ENCODE data around the gene SESN3. TPM values are rescaled to one million over a fixed set of nuclear protein-coding genes. Genes with fewer than 3 reads are reported as not detected.
"Not testable (repeated sequence)": the region's sequence is repeated elsewhere in the genome, so short reads cannot be mapped to it uniquely, and the experiment has no call there.

SESN3 gene
- total RNA-seq, 2 experiments from 2014 or later, result 47.6 to 50.6 TPM

DNA sequence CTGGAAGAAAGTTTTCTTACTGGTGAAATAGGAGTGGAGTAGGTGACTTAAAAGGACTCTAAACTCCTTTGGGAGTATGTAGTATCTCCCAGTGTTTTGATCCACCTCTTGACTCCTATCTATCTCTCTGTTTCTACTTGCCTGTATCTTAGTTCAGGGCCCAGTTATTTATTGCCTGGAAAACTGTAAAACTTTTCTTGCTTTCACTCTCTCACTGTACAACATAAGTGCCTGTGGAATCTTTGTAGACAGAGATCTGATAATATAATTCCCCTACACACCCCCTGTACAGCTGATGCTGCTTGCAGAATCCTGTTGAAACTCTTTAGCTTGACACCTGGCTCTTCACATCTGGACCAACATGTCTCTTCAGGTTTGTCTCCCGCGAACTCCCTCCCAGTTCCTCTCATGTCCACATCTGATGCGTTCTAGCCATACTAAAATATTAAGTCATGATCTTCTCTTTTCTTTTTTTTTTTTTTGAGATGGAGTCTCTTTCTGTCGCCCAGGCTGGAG is 26.5 kb upstream of the SESN3 start:
- ChIA-PET POLR2A (interaction anchor here (0.7 kb wide), 1 partner anchor 24 kb away, joined by 3 read pairs; no protein-coding TSS in a partner anchor), CTCF (interaction anchor here (0.5 to 1.2 kb wide), 2 partner anchors 35 to 105 kb away, joined by 3 read pairs; no protein-coding TSS in a partner anchor)
- DNase-seq, result no peak
- H3K4me3 Mint-ChIP-seq, result no peak overlapping the region
- H3K27me3 Mint-ChIP-seq, result no peaks in the 10 kb centered on the region
- peaks cover 41% of the 10 kb centered on the region for H3K4me1 Mint-ChIP-seq
- H3K27ac Mint-ChIP-seq, result no peak overlapping the region
- H3K9me3 Mint-ChIP-seq, result peaks cover 6% of the 10 kb centered on the region
- H3K36me3 Mint-ChIP-seq (ENCODE audit: low read depth), result peaks cover 2% of the 10 kb centered on the region

DNA sequence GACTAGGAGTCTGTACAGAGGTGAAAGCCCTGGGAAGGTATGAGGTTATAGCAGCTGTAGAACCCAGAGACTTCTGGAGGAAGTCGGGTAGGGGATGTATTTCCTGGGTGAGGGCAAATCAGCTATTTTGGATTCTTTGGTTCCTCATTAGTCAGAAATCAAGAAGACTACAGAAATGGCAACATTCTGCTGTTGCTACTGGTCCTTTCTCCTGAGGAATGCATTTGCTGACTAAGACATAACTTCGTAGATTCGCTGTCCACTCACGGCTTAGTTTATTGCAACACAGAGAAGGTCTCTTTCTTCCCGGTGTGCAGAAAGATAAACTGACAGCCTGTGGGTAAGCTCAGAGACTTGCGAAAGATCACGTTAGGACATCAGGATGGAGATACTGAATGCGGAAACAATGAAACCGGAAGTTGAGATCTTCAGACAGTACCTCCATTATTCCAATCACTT is 25.3 kb upstream of the SESN3 start:
- H3K4me3 Mint-ChIP-seq, result no peak overlapping the region
- POLR2A ChIA-PET, result no interaction called here

DNA sequence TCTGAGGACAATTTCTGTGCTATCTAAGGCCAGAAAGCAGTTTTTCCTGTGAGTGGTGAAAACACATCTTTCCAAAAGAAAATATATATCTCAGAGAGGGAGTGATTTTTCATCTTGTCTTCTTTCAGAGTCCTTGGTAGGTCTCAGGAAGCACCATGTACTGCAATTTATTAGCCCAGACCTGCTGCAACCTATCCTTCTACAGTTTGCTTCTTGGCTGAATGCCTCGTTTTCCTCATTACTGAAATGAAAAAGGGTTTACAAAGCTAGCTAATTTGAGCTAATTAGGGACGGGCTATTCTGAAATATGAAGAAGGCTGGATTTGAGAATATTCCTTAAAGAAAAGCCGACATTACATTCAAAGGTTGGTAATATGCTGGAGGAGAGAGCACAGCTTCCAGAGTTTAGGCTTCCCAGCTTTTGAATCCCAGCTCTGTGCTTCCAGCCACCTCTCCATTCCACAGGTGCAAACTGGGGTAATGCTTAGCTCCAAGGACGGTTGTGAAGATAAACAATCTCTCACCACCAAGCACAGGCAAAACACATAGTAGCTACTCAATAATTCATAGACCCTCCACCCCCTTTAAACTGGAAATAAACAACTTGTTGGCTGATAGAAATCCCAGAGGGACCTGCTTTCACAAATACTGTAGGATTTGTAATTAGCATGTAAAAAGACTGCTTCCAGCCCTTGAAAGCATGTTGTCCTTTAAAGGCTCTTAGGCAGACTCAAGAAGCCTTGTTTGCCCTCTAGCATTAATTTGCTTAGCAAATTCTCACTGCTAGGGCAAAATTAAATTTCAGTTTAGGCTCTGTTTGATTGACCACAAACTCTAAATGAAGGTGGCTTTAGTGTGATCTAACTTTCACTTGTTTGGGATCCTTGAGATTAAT is 24.5 kb upstream of the SESN3 start:
- POLR2A ChIA-PET, result no interaction called here
- DNase-seq, result no peak
- CTCF ChIA-PET, result interaction anchor here (0.8 to 0.9 kb wide), 2 partner anchors 10 to 80 kb away, joined by 3 read pairs; no protein-coding TSS in a partner anchor
- Mint-ChIP-seq H3K27me3 (no peaks in the 10 kb centered on the region), H3K36me3 (ENCODE audit: low read depth) (peaks cover 2% of the 10 kb centered on the region), H3K27ac (peak overlapping the region; percentile 84), H3K4me3 (no peak overlapping the region), H3K9me3 (peaks cover 6% of the 10 kb centered on the region), H3K4me1 (peaks cover 46% of the 10 kb centered on the region)

More for the DNA sequence above, 25.3 kb upstream of the SESN3 start:
- no peak for DNase-seq
- no peaks in the 10 kb centered on the region for H3K27me3 Mint-ChIP-seq
- peak overlapping the region; percentile 63 for H3K27ac Mint-ChIP-seq
- H3K36me3 Mint-ChIP-seq (ENCODE audit: low read depth), result peaks cover 2% of the 10 kb centered on the region
- CTCF ChIA-PET, result no interaction called here
- H3K4me1 Mint-ChIP-seq, result peaks cover 46% of the 10 kb centered on the region
- H3K9me3 Mint-ChIP-seq, result peaks cover 6% of the 10 kb centered on the region

DNA sequence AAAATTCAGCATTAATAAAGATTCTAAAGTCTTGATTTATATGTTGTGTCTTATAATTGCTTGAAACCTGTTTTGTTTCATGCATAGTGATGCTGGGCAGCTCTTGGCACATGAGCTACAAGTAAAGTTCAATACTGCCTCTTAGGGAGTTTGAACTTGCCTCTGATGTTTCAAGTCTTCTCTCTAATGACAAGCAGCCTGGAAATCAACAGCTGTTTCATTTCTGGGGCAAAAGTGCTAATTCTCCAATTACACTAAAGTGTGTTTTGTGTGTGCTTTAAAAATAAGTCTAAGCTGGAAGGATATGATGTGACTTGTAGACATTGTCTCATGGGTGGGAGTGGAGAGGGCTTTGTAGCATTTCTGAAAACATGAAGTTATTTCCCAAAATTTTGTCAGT is 23.7 kb upstream of the SESN3 start:
- H3K4me3 Mint-ChIP-seq, result no peak overlapping the region
- peak overlapping the region; percentile 84 for H3K27ac Mint-ChIP-seq
- H3K4me1 Mint-ChIP-seq, result peaks cover 46% of the 10 kb centered on the region
- ChIA-PET CTCF (interaction anchor here (0.8 to 0.9 kb wide), 2 partner anchors 10 to 14 kb away, joined by 3 read pairs; no protein-coding TSS in a partner anchor), POLR2A (interaction anchor here (1.2 kb wide), 1 partner anchor 23 kb away, joined by 6 read pairs; the partner anchor contains the start of gene SESN3)
- H3K36me3 Mint-ChIP-seq (ENCODE audit: low read depth), result peaks cover 2% of the 10 kb centered on the region
- peaks cover 6% of the 10 kb centered on the region for H3K9me3 Mint-ChIP-seq
- no peaks in the 10 kb centered on the region for H3K27me3 Mint-ChIP-seq
- no peak for DNase-seq

DNA sequence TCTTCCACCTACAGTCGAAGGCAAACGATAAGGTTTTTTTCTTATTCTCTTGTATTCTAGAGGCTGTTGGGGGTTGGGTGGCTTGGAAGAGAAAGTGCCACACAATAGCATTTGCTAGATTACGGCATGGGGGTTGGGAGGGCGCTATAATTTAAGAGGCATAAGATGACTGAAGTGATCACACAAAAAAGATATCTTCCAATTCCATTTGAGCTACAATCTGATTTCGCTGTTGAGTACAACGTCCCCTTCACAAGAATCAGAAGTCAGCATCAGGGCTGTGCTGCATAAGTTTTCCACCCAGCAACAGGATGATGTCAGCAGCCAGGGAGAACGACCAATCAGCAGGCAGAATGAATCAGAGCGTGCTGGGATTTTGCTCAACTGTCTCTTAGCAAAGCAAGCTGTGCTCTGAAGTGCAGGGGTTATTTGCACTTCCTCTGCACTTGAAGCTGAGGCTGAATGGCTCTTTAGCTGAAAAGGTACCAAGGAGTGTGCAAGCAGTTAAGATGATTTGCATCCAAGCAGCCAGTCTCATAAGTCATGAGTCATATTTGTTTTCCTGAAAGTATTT is 23.2 kb upstream of the SESN3 start:
- no peaks in the 10 kb centered on the region for H3K27me3 Mint-ChIP-seq
- peaks cover 6% of the 10 kb centered on the region for H3K9me3 Mint-ChIP-seq
- DNase-seq, result peak; percentile 89
- peak overlapping the region; percentile 84 for H3K27ac Mint-ChIP-seq
- POLR2A ChIA-PET, result interaction anchor here (1.2 kb wide), 1 partner anchor 23 kb away, joined by 6 read pairs; the partner anchor contains the start of gene SESN3
- H3K4me1 Mint-ChIP-seq, result peaks cover 47% of the 10 kb centered on the region
- H3K36me3 Mint-ChIP-seq (ENCODE audit: low read depth), result peaks cover 2% of the 10 kb centered on the region
- peak overlapping the region; percentile 67 for H3K4me3 Mint-ChIP-seq
- CTCF ChIA-PET, result interaction anchor here (0.8 to 0.9 kb wide), 2 partner anchors 9 to 13 kb away, joined by 3 read pairs; no protein-coding TSS in a partner anchor

DNA sequence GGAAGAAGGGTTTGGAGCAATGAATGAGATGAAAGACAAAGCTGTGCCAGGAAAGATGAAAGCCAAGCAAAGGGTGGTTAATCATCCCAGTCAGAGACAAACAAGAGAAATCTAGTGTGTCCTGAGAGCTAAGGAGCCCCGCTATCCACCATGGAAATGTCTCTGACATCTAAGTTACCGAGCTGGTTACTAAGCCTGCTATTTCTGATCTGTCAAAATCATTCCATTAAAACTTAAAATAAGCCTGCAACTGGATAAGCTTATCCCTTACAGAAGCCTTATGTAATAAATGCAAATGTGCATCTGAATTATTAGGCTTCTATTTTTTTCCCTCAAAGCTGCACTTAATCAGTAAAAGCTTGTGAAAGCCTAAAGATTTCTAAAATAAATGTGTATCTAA is 22.1 kb upstream of the SESN3 start:
- peaks cover 6% of the 10 kb centered on the region for H3K9me3 Mint-ChIP-seq
- no peak for DNase-seq
- H3K4me3 Mint-ChIP-seq, result no peak overlapping the region
- peaks cover 2% of the 10 kb centered on the region for H3K36me3 Mint-ChIP-seq (ENCODE audit: low read depth)
- no peak overlapping the region for H3K27ac Mint-ChIP-seq
- ChIA-PET CTCF (interaction anchor here (0.6 to 1.5 kb wide), 4 partner anchors 8 to 80 kb away, joined by 3 to 8 read pairs (median 4); no protein-coding TSS in a partner anchor), POLR2A (no interaction called here)
- H3K27me3 Mint-ChIP-seq, result no peaks in the 10 kb centered on the region
- peaks cover 55% of the 10 kb centered on the region for H3K4me1 Mint-ChIP-seq

DNA sequence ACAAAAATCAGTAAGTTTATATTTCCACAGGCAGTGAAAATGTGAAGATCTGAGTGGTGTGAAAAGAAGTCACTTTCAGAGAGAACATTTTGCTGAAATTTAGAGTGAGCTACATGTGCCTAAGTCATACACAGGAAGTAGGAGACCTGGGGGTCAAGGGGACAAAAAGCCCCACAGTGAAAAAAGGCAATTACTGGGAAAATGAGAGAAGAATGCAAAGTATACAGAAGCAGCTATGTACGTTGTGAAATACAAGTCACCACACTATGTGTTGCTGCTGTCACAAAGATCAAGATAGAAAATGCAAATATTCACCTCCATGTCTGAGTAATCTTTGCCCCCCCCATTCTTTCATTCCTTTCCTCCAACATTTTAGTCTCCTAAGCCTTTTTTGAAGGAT is 21.6 kb upstream of the SESN3 start:
- Mint-ChIP-seq H3K9me3 (peaks cover 5% of the 10 kb centered on the region), H3K36me3 (ENCODE audit: low read depth) (peaks cover 2% of the 10 kb centered on the region), H3K4me1 (peaks cover 55% of the 10 kb centered on the region), H3K27me3 (no peaks in the 10 kb centered on the region), H3K4me3 (no peak overlapping the region), H3K27ac (no peak overlapping the region)
- ChIA-PET CTCF (interaction anchor here (0.9 to 1.5 kb wide), 4 partner anchors 9 to 19 kb away, joined by 3 to 8 read pairs (median 4); no protein-coding TSS in a partner anchor), POLR2A (no interaction called here)
- DNase-seq, result no peak

DNA sequence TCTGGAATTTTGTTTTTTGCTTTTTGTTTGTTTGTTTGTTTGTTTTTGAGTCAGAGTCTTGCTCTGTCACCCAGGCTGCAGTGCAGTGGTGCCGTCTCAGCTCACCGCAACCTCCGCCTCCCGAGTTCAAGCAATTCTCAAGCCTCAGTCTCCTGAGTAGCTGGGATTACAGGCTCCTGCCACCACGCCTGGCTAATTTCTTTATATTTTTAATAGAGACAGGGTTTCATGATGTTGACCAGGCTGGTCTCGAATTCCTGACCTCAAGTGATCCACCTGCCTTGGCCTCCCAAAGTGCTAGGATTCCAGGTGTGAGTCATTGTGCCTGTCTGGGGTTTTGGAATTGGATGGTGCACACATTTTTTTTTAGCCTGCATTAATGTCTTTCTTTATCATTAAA is 20.9 kb upstream of the SESN3 start:
- DNase-seq; H3K27ac Mint-ChIP-seq; H3K36me3 Mint-ChIP-seq (ENCODE audit: low read depth); H3K27me3 Mint-ChIP-seq; H3K4me3 Mint-ChIP-seq; H3K9me3 Mint-ChIP-seq; POLR2A ChIA-PET: not testable (repeated sequence)
- peaks cover 54% of the 10 kb centered on the region for H3K4me1 Mint-ChIP-seq
- CTCF ChIA-PET, result interaction anchor here (0.6 to 1.5 kb wide), 3 partner anchors 8 to 450 kb away, joined by 3 to 8 read pairs (median 3); no protein-coding TSS in a partner anchor

DNA sequence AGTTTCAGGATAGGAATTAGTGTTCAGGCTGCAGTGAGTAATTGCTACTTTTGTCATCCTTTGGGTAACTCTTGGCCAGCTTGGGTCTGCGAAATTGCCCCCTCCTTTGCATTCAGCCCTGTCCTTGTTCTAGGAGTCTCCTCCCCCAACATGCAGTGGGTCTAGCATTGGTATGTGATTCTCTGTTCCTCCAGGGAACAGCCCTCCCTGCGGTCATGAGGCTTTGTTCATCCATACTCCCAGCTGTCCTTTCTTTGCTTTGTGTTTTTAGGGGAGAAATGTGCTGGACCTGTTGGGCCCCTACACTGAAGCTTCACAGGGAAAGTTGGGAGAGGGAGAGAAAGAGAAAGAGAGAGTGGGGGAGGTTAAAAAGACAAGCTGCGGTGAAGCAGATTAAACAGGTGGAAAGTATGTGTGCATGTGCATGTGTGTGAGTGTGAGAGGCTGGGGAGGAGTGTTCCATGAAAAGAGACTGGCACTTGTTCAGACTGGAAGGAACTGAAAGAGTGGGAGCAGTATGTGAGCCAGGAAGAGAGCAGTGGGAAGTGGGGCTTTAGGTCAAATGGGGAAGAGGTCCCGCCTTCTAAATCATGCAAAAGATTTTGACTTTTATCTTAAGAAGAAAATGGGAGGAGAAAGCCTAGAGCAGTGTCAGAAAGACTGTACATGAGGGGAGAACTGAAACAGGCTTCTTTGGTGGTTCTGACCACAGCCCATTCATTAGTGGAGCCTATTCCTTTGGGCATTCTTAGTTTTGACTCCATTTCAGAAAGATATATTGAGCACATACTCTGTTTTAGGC is 17.9 kb upstream of the SESN3 start:
- Mint-ChIP-seq H3K27me3 (no peaks in the 10 kb centered on the region), H3K36me3 (ENCODE audit: low read depth) (no peaks in the 10 kb centered on the region), H3K9me3 (peaks cover 2% of the 10 kb centered on the region), H3K4me3 (no peak overlapping the region), H3K4me1 (peaks cover 24% of the 10 kb centered on the region), H3K27ac (no peak overlapping the region)
- CTCF ChIA-PET, result interaction anchor here (0.6 kb wide), 1 partner anchor 19 kb away, joined by 7 read pairs; no protein-coding TSS in a partner anchor
- no peak for DNase-seq
- POLR2A ChIA-PET, result no interaction called here

DNA sequence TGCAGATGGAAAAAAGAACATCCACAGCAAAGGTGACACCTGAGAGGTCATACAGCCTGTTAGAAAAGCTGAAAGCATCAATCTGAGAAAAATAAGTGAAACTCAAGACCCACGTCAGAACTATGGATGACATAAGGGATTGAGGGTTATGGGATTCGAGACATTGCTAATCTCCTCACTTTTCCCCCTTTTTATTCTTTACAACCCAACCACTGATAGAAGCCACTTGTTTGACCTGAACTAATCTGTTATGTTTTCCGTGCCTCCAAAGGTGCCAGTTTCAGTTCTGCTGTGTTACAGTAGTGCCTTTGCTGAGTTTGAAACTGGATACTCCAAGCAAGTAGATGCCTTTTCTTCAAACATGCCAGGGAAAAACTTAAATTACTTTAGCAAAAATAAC is 16.9 kb upstream of the SESN3 start:
- Mint-ChIP-seq H3K9me3 (peaks cover 2% of the 10 kb centered on the region), H3K4me1 (peaks cover 17% of the 10 kb centered on the region), H3K4me3 (no peak overlapping the region), H3K27me3 (no peaks in the 10 kb centered on the region), H3K27ac (no peak overlapping the region), H3K36me3 (ENCODE audit: low read depth) (no peaks in the 10 kb centered on the region)
- POLR2A ChIA-PET, result no interaction called here
- DNase-seq, result no peak
- CTCF ChIA-PET, result interaction anchor here (0.6 kb wide), 1 partner anchor 18 kb away, joined by 7 read pairs; no protein-coding TSS in a partner anchor

DNA sequence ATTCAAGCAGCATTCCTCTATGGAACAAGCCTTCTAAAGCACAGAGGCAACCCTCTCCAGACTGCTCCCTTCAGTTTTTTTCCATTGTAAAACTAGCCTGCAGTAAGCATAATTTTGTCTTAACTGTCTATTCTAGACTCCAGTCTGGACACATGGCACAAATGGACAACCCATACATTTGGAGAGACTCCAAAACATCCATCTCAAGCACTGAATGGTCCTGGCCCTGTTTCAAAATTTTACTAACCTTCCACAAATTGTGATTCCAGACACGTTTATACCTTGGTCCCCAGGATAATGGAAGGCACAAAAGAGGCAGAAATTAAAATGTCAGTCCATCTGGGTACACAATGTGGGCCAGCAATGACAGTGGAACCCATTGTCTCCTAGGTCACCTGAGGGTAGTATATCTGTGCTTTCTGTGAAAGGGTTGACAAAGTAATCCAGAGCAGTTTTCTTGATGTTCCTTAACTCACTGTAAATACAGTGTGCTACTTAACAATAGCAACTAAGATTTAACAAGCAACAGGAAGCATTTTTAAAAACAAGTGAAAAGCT is 16.2 kb upstream of the SESN3 start:
- peaks cover 10% of the 10 kb centered on the region for H3K4me1 Mint-ChIP-seq
- CTCF ChIA-PET, result interaction anchor here (0.6 kb wide), 1 partner anchor 318 kb away, joined by 3 read pairs; no protein-coding TSS in a partner anchor
- H3K4me3 Mint-ChIP-seq, result no peak overlapping the region
- H3K36me3 Mint-ChIP-seq (ENCODE audit: low read depth), result no peaks in the 10 kb centered on the region
- POLR2A ChIA-PET, result no interaction called here
- no peak for DNase-seq
- H3K27ac Mint-ChIP-seq, result no peak overlapping the region
- no peaks in the 10 kb centered on the region for H3K27me3 Mint-ChIP-seq
- H3K9me3 Mint-ChIP-seq, result peaks cover 2% of the 10 kb centered on the region

DNA sequence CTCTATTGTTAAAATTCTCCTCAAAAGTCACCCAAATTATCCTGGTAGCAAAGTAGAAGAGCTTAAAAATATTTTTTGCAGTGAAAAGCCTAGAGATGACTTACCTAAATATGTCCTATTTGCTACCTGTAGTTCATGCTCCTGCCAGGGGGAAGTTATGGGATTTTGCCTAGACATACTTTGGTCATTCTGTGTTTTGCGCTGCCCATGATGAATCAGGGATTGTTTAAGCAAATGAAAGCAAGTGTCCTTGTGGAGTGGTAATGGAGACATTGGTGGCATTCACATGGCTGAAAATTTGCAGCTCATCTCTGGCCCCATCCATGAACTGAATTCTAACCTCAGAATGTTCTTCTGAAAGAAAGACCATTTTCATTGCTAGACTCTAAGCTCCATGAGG is 14.6 kb upstream of the SESN3 start:
- DNase-seq, result no peak
- Mint-ChIP-seq H3K36me3 (ENCODE audit: low read depth) (no peaks in the 10 kb centered on the region), H3K9me3 (peaks cover 2% of the 10 kb centered on the region), H3K27ac (no peak overlapping the region), H3K27me3 (no peaks in the 10 kb centered on the region), H3K4me1 (peaks cover 10% of the 10 kb centered on the region), H3K4me3 (no peak overlapping the region)
- CTCF ChIA-PET, result interaction anchor here (1.1 kb wide), 1 partner anchor 9 kb away, joined by 3 read pairs; no protein-coding TSS in a partner anchor
- POLR2A ChIA-PET, result no interaction called here

All from activated CD4-positive, alpha-beta T cell treated with anti-CD3 and anti-CD28 coated beads, Interleukin-2, amount 10 ng/mL, durations not matched to agents 7 days and 5 days (primary cell).